Stimulated activated CD4-positive, alpha-beta T cell treated with anti-CD3 and anti-CD28 coated beads, Interleukin-2, amount 100 ng/mL, for 48 hours (primary cell): ENCODE data around the gene HECTD4.
"Not testable (repeated sequence)": the region's sequence is repeated elsewhere in the genome, so short reads cannot be mapped to it uniquely, and the experiment has no call there.

Source experiments
- DNase-seq, 2 donors: peaks; one replicate each; pipeline ENCODE4 v3.0.0-alpha.2; 2020

The HECTD4 gene

GRCh38 chr12:112401903-112402498, 19.8 kb upstream of the HECTD4 start:
- no peak for DNase-seq

GRCh38 chr12:112401054-112401453, 18.8 kb upstream of the HECTD4 start:
- DNase-seq = no peak

- no peak for DNase-seq
Observed at GRCh38 chr12:112393328-112393727, 11.1 kb upstream of the HECTD4 start.

- DNase-seq = not testable (repeated sequence)
Observed at GRCh38 chr12:112389922-112390654, 7.9 kb upstream of the HECTD4 start.

- DNase-seq = no peak
Observed at GRCh38 chr12:112389228-112389627, 7.0 kb upstream of the HECTD4 start.

- no peak for DNase-seq
Observed at GRCh38 chr12:112386726-112387125, 4.5 kb upstream of the HECTD4 start.

- DNase-seq = no peak
Observed at GRCh38 chr12:112382866-112383265, 635 bp upstream of the HECTD4 start.

- peak in 1 of 2 donors; percentile 25 for DNase-seq
Observed at GRCh38 chr12:112381406-112381882, 787 bp downstream of the HECTD4 start.

GRCh38 chr12:112380663-112381405, 1.4 kb downstream of the HECTD4 start:
- DNase-seq = no peak

- DNase-seq = no peak
Observed at GRCh38 chr12:112375105-112375504, 7.1 kb downstream of the HECTD4 start.

- no peak for DNase-seq
Observed at GRCh38 chr12:112374166-112374740, 8.0 kb downstream of the HECTD4 start.

- no peak for DNase-seq
Observed at GRCh38 chr12:112370868-112371510, 11.2 kb downstream of the HECTD4 start.

- DNase-seq = no peak
Observed at GRCh38 chr12:112370199-112370598, 12.0 kb downstream of the HECTD4 start.

- no peak for DNase-seq
Observed at GRCh38 chr12:112368856-112369255, 13.4 kb downstream of the HECTD4 start.

- no peak for DNase-seq
Observed at GRCh38 chr12:112367965-112368364, 14.3 kb downstream of the HECTD4 start.

GRCh38 chr12:112362310-112362709, 19.9 kb downstream of the HECTD4 start:
- DNase-seq = no peak

GRCh38 chr12:112361271-112361670, 21.0 kb downstream of the HECTD4 start:
- no peak for DNase-seq

GRCh38 chr12:112359290-112359689, 22.9 kb downstream of the HECTD4 start:
- no peak for DNase-seq

GRCh38 chr12:112357214-112357613, 25.0 kb downstream of the HECTD4 start:
- DNase-seq = no peak

- DNase-seq = no peak
Observed at GRCh38 chr12:112354399-112354798, 27.8 kb downstream of the HECTD4 start.

GRCh38 chr12:112353393-112353792, 28.8 kb downstream of the HECTD4 start:
- no peak for DNase-seq

GRCh38 chr12:112352921-112353320, 29.3 kb downstream of the HECTD4 start:
- DNase-seq = no peak
